Urinary bladder (tissue), 4 donors: ENCODE data around the gene ATP11A. TPM values are rescaled to one million over a fixed set of nuclear protein-coding genes. Genes with fewer than 3 reads are reported as not detected.
A peak's percentile ranks its signal among the peaks of the same experiment; 100 is the strongest.
"Not testable (repeated sequence)": the region's sequence is repeated elsewhere in the genome, so short reads cannot be mapped to it uniquely, and the experiment has no call there.

Experiments used
- DNase-seq: peaks from one replicate; pipeline ENCODE4 v3.0.0-alpha.2; 2015; ENCODE audit errors: extremely low spot score
- H3K27ac ChIP-seq: one replicate; pipeline ENCODE4 v1.5.1; 2013; ENCODE audit warnings: low read depth, mild to moderate bottlenecking, moderate library complexity
- H3K36me3 ChIP-seq: one replicate; pipeline ENCODE4 v1.6.1; 2013; ENCODE audit warnings: mild to moderate bottlenecking, moderate library complexity; ENCODE audit not compliant: insufficient read depth
- H3K4me1 ChIP-seq: one replicate; pipeline ENCODE4 v1.6.1; 2013; ENCODE audit warnings: mild to moderate bottlenecking, moderate library complexity; ENCODE audit not compliant: insufficient read depth
- H3K4me3 ChIP-seq: one replicate; pipeline ENCODE4 v1.5.1; 2013; ENCODE audit warnings: low read depth, low read length
- WGBS: extraction: QIAGEN DNeasy Blood & Tissue Kit; methylation state at CpG from one replicate; pipeline ENCODE4 v1.1.7; 2013; 5-methylcytosine and 5-hydroxymethylcytosine counted together
- polyA plus RNA-seq: library from polyadenylated mRNA; stranded (reverse); fragments of 200-250 nt; gene quantifications from one replicate; pipeline ENCODE4 v1.2.3, GENCODE V29; 2013
- total RNA-seq: library from RNA; depleted of rRNA; stranded (reverse); fragments of >200 nt; gene quantifications from one replicate; pipeline ENCODE4 v1.2.3, GENCODE V29; 2014
- donor health status: healthy with polysubstance abuse.
- donor health status: healthy.

Gene ATP11A
- total and polyA plus RNA-seq, 2 donors: 11.4 to 26.2 TPM

- H3K4me1 ChIP-seq: no peaks in the 10 kb centered on the region
- 96% methylated on average over 18 of the region's 18 CpGs for WGBS
- H3K36me3 ChIP-seq: no peaks in the 10 kb centered on the region
- H3K4me3 ChIP-seq: no peak overlapping the region
- H3K27ac ChIP-seq: no peak overlapping the region
- DNase-seq: no peak
Observed at GRCh38 chr13:112781287-112781686, 91.4 kb downstream of the ATP11A start.

GRCh38 chr13:112781881-112782361 is 92.1 kb downstream of the ATP11A start:
- H3K27ac ChIP-seq: no peak overlapping the region
- H3K4me3 ChIP-seq: no peak overlapping the region
- 86% methylated on average over 19 of the region's 19 CpGs for WGBS
- H3K36me3 ChIP-seq: no peaks in the 10 kb centered on the region
- no peak for DNase-seq
- no peaks in the 10 kb centered on the region for H3K4me1 ChIP-seq

- Histone ChIP-seq H3K36me3 (no peaks in the 10 kb centered on the region), H3K4me3 (no peak overlapping the region), H3K4me1 (no peaks in the 10 kb centered on the region), H3K27ac (peak overlapping the region; percentile 43)
- DNase-seq: no peak
- WGBS: 62% methylated on average over 15 of the region's 15 CpGs
Observed at GRCh38 chr13:112782429-112783010, 92.7 kb downstream of the ATP11A start.

GRCh38 chr13:112783135-112783977 is 93.5 kb downstream of the ATP11A start:
- 46% methylated on average over 28 of the region's 28 CpGs for WGBS
- Histone ChIP-seq H3K4me1 (no peaks in the 10 kb centered on the region), H3K36me3 (no peaks in the 10 kb centered on the region), H3K27ac (peak overlapping the region; percentile 76), H3K4me3 (no peak overlapping the region)
- DNase-seq: no peak

- no peak overlapping the region for H3K4me3 ChIP-seq
- no peaks in the 10 kb centered on the region for H3K36me3 ChIP-seq
- 84% methylated on average over 9 of the region's 9 CpGs for WGBS
- no peak for DNase-seq
- H3K27ac ChIP-seq: no peak overlapping the region
- no peaks in the 10 kb centered on the region for H3K4me1 ChIP-seq
Observed at GRCh38 chr13:112783978-112784371, 94.1 kb downstream of the ATP11A start.

- Histone ChIP-seq H3K4me1 (no peaks in the 10 kb centered on the region), H3K4me3 (no peak overlapping the region), H3K27ac (no peak overlapping the region), H3K36me3 (no peaks in the 10 kb centered on the region)
- 97% methylated on average over 29 of the region's 29 CpGs for WGBS
- DNase-seq: no peak
Observed at GRCh38 chr13:112784811-112785482, 95.1 kb downstream of the ATP11A start.

GRCh38 chr13:112785483-112785856 is 95.6 kb downstream of the ATP11A start:
- DNase-seq: no peak

GRCh38 chr13:112786810-112787209 is 97.0 kb downstream of the ATP11A start:
- not testable (repeated sequence) for H3K36me3 ChIP-seq, DNase-seq
- 95% methylated on average over 14 of the region's 14 CpGs for WGBS

More at GRCh38 chr13:112785483-112785856, 95.6 kb downstream of the ATP11A start:
- no peak overlapping the region for H3K4me3 ChIP-seq
- 97% methylated on average over 16 of the region's 16 CpGs for WGBS
- no peaks in the 10 kb centered on the region for H3K4me1 ChIP-seq
- no peak overlapping the region for H3K27ac ChIP-seq
- H3K36me3 ChIP-seq: no peaks in the 10 kb centered on the region

GRCh38 chr13:112790735-112791641 is 101.2 kb downstream of the ATP11A start:
- Histone ChIP-seq H3K4me3 (no peak overlapping the region), H3K27ac (no peak overlapping the region), H3K4me1 (no peaks in the 10 kb centered on the region), H3K36me3 (no peaks in the 10 kb centered on the region)
- DNase-seq: no peak
- 92% methylated on average over 18 of the region's 18 CpGs for WGBS

More at GRCh38 chr13:112786810-112787209, 97.0 kb downstream of the ATP11A start:
- H3K4me3 ChIP-seq, H3K4me1 ChIP-seq, H3K27ac ChIP-seq: not testable (repeated sequence)

- 90% methylated on average over 20 of the region's 20 CpGs for WGBS
- Histone ChIP-seq H3K27ac (no peak overlapping the region), H3K36me3 (no peaks in the 10 kb centered on the region), H3K4me3 (no peak overlapping the region), H3K4me1 (no peaks in the 10 kb centered on the region)
- no peak for DNase-seq
Observed at GRCh38 chr13:112791663-112792440, 102.0 kb downstream of the ATP11A start.

GRCh38 chr13:112792511-112792910 is 102.7 kb downstream of the ATP11A start:
- 79% methylated on average over 6 of the region's 6 CpGs for WGBS
- Histone ChIP-seq H3K27ac (no peak overlapping the region), H3K36me3 (no peaks in the 10 kb centered on the region), H3K4me3 (no peak overlapping the region), H3K4me1 (no peaks in the 10 kb centered on the region)
- DNase-seq: no peak

GRCh38 chr13:112793545-112794445 is 104.0 kb downstream of the ATP11A start:
- no peak overlapping the region for H3K4me3 ChIP-seq
- H3K4me1 ChIP-seq: no peaks in the 10 kb centered on the region
- 95% methylated on average over 26 of the region's 26 CpGs for WGBS
- DNase-seq: no peak
- H3K36me3 ChIP-seq: no peaks in the 10 kb centered on the region
- H3K27ac ChIP-seq: no peak overlapping the region
